ENCODE data around the gene MPZL1.
A peak's percentile ranks its signal among the peaks of the same experiment; 100 is the strongest.
"Not testable (repeated sequence)": the region's sequence is repeated elsewhere in the genome, so short reads cannot be mapped to it uniquely, and the experiment has no call there.

The MPZL1 gene

DNA sequence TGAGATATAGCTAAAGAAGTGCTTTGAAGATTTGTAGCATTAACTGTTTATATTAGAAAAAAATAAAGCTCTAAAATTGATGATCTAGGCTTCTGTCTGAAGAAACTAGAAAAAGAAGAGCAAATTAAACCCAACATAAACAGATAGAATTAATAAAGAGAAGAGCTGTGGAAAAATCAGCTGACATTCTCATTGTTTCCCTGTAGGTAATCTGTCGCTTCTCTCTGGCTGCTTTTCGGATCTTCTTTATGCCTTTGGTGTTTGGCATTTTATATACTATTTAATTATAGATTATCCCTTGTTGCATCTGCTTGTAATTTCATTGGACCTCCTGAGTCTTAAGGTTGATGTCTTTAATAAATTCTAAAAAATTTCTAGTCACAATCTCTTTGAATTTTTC is 59.8 kb downstream of the MPZL1 start:
- DNase-seq (ENCODE audit: low spot score), result no peak

- DNase-seq (ENCODE audit: low spot score), result no peak
These were observed 61.2 kb downstream of the MPZL1 start for GRCh38 chr1:167782946-167783345.

DNA sequence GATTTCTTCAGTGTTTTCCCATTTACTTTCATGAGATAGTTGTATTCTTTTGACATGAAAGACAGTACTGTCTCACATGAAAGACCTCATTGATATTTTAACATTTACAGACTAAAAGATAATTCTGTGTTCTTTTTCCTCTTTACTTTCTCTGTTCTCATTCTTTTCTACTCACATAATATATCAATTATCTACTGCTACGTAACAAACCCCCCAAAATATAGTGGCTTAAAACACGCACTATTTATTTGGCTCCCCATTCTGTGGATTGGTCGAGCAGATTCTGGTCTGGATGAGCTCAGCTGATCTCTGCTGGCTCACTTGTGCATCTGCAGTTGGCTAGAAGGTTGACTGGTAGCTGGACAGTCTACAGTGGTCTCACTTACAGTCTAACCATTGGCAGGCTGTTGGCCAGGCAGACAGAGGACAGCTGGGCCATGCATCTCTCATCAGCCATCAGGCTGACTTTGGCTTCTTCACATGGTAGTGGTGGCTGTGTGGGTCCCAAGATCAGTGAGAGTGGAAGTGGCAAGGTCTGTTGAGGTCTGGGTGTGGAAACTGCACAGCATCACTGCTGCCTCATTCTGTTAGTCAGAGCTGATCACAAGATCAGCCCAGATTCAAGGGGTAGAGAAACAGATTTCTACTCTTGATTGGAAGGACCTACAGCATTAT is 63.2 kb downstream of the MPZL1 start:
- DNase-seq (ENCODE audit: low spot score), result no peak

- no peak for DNase-seq (ENCODE audit: low spot score)
These were observed 64.7 kb downstream of the MPZL1 start for GRCh38 chr1:167786502-167786901.

GRCh38 chr1:167789501-167789900 is 67.7 kb downstream of the MPZL1 start:
- DNase-seq (ENCODE audit: low spot score), result no peak

DNA sequence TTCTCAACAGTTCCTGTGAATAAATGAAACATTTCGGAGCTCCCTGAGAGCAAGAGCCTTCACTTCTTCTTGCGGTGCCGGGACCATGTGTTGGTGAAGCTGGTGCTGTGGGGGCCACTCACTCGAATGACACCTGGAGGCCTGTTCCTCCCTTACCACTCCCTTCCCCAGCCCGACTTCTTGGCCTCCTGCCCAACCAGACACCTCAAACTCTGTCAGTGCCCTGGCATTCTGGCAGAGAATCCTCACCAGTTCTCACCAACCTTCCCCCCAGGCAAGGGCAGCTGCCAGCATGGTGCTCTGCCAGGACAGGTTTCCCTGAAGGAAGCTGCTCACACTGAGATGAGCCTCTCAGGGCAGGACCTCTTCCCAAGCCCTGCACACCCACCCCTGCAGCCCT is 68.3 kb downstream of the MPZL1 start:
- no peak for DNase-seq (ENCODE audit: low spot score)

DNA sequence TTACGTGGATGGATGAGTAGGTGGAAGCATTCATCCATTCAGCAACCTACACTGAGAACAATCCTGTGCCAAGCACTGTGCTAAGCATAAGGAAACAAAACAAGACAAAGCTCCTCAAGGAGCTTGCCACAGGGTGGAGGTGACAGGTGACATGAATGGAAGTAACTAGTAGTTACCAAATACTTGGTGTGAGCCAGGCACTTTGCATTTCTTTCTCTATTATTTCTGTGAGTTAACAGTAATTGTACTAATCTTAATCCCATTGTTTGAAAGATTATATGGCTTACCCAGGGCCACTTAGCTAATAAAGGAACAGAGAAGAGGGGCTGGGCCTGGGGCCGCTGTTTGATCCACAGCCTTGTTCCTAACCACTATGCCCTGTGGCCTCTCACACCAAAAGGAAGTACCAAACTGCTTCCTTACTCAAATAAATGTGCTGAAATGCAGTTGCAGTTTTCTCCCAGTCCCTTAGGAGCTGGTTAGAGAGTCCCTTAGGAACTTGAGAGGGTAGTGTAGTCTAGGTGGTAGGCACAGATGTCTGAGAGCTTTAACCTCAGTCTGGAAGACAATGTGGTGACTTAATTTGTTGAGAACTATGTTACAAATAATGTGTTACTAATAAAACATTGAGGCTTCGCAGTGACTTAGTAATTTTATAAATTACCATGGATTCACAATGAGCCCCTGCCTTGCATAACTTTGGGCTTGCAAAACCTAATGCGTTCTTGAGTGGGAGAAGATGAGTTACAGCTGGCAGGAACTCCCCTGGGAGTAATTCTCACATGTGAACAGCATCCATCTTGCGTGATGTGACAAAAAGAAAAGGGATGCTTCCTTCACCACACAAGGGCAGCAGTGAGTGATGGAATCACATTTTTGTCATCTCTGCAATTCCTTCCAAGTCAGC is 69.8 kb downstream of the MPZL1 start:
- no peak for DNase-seq (ENCODE audit: low spot score)

- DNase-seq (ENCODE audit: low spot score), result no peak
These were observed 70.4 kb downstream of the MPZL1 start for GRCh38 chr1:167792188-167792565.

- no peak for DNase-seq (ENCODE audit: low spot score)
These were observed 72.3 kb downstream of the MPZL1 start for GRCh38 chr1:167794043-167794442.

DNA sequence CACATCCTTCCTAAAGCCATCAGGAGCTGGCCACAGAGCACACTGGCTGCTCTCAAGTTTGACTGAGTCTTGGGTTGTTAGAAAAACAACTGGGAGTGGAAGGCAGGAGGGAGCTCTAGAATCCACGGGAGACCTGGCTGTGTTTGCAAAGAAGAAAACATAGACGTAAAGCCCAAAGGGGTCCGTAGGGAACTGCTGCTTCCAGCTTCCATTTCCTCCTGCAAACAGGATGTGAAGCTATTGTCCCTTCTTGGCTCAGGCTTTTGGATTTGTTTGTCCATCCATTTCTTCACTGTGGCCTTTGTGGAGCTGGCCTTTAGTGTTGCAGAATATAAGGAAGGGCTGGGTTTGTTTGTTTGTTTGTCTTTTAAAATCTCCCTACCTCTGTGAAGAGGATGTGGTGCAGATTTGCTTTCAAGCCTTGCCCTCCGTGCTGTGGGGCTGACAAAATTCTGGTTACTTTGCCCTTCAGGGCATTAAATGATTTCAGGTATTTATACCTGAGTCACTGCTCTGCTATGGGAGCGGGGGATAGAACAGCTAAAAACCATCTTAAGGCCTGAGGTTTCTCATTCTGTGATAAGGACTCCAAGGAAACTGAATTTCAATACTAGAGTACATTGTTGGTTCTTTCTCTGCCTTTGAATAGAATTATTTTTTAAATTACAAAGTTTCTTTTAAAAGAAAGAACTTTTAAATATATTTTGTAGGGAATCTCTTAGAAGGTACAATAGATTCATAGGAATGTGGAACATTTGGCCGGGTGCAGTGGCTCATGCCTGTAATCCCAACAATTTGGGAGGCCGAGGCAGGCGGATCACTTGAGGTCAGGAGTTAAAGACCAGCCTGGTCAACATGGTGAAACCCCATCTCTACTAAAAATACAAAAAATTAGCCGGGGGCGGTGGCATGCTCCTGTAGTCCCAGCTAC is 74.3 kb downstream of the MPZL1 start:
- DNase-seq (ENCODE audit: low spot score), result no peak

- no peak for DNase-seq (ENCODE audit: low spot score)
These were observed 75.2 kb downstream of the MPZL1 start for GRCh38 chr1:167797015-167797414.

GRCh38 chr1:167798952-167799351 is 77.2 kb downstream of the MPZL1 start:
- no peak for DNase-seq (ENCODE audit: low spot score)

DNA sequence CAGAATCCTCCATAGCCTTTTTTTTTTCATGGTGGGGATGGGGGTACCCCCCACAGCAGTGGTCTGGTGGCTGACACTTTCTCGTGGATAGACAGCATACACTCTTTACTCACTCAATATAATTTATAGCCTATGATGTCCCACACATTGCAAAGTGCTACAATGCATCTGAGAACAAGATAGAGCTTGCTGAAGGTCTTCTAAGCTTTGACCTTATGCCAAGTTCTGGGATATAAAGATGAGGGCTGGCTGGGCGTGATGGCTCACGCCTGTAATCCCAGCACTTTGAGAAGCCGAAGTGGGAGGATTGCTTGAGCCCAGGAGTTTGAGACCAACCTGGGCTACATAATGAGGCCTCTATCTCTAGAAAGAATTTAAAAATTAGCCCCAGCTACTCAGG is 78.0 kb downstream of the MPZL1 start:
- no peak for DNase-seq (ENCODE audit: low spot score)

GRCh38 chr1:167800251-167800650 is 78.5 kb downstream of the MPZL1 start:
- no peak for DNase-seq (ENCODE audit: low spot score)

DNA sequence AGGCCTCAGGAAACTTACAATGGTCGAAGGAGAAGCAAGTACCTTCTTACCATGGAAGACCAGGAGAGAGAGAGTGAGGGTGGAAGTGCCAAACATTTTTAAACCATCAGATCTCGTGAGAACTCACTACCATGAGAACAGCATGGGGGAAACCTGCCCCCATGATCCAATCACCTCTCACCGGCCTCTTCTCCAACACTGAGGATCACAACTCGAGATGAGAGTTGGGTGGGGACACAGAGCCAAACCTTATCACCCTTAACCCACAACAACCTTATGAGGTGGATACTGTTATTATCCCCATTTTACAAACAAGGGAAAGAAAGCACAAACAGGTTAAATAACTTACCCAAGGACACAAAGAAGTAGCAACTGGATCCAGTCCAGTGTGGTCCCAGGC is 80.5 kb downstream of the MPZL1 start:
- no peak for DNase-seq (ENCODE audit: low spot score)

- DNase-seq (ENCODE audit: low spot score), result peak; percentile 88
These were observed 81.8 kb downstream of the MPZL1 start for GRCh38 chr1:167803358-167804207.

- no peak for DNase-seq (ENCODE audit: low spot score)
These were observed 83.3 kb downstream of the MPZL1 start for GRCh38 chr1:167805041-167805556.

- DNase-seq (ENCODE audit: low spot score), result not testable (repeated sequence)
These were observed 84.5 kb downstream of the MPZL1 start for GRCh38 chr1:167806235-167806634.

GRCh38 chr1:167806676-167807075 is 84.9 kb downstream of the MPZL1 start:
- not testable (repeated sequence) for DNase-seq (ENCODE audit: low spot score)

DNA sequence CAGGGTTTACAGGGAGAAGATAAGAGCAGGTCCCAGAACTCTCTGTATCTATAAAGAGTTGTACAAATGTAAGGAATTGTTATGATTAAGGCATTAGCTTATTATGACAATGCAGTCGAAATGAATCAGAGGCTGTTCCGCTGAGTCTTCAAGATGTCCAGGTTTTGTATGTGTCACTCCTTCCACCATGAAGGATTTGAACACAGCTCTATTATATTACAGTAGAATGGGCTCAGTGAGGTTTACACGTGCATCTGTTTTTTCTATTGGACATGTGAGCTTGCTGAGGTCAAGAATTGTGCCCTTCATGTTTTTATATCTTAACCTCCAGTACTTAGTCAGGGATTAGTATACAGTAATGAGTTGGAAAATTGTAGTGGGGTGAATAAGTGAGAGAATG is 86.3 kb downstream of the MPZL1 start:
- no peak for DNase-seq (ENCODE audit: low spot score)

- DNase-seq (ENCODE audit: low spot score), result no peak
These were observed 86.9 kb downstream of the MPZL1 start for GRCh38 chr1:167808690-167809089.
